SU-DHL-6 (cell line): Measurements from ENCODE around the gene ZNF362.

Experiments
- H2AFZ ChIP-seq: fragments of 200-600 bp; sonication (generic); 2 replicates; pipeline ENCODE4 v1.6.1; 2014; ENCODE audit warnings: low read depth, mild to moderate bottlenecking, moderate library complexity, mixed read lengths, antibody characterized with exemption, low read length; ENCODE audit not compliant: severe bottlenecking
- H3F3A ChIP-seq: fragments of 200-600 bp; shearing (Covaris generic); 2 replicates; pipeline ENCODE4 v1.6.0; 2016; ENCODE audit warnings: antibody characterized with exemption, mild to moderate bottlenecking; ENCODE audit not compliant: insufficient read depth
- H3K27ac ChIP-seq: fragments of 200-600 bp; sonication (generic); 2 replicates; pipeline ENCODE4 v1.5.1; 2016; ENCODE audit warnings: low read depth, mild to moderate bottlenecking, low read length, moderate library complexity, mixed read lengths
- H3K27me3 ChIP-seq: fragments of 200-600 bp; sonication (generic), shearing (Covaris generic); 2 replicates; pipeline ENCODE4 v1.6.0; 2014; ENCODE audit warnings: mild to moderate bottlenecking, low read length
- H3K36me3 ChIP-seq: fragments of 200-600 bp; sonication (generic); 2 replicates; pipeline ENCODE4 v1.6.1; 2014; ENCODE audit warnings: mild to moderate bottlenecking, low read length, mixed read lengths
- H3K4me2 ChIP-seq: fragments of 300-600, 200-600 bp; shearing (Covaris generic), sonication (generic); 2 replicates; pipeline ENCODE4 v1.6.0; 2014; ENCODE audit warnings: low read length, low read depth, mild to moderate bottlenecking; ENCODE audit not compliant: poor library complexity, severe bottlenecking
- H3K4me3 ChIP-seq: fragments of 200-600 bp; sonication (generic); 2 replicates; pipeline ENCODE4 v1.5.1; 2014; ENCODE audit warnings: antibody characterized with exemption, low read length, mild to moderate bottlenecking, mixed read lengths; ENCODE audit not compliant: insufficient read depth, poor library complexity, severe bottlenecking
- H3K79me2 ChIP-seq: fragments of 200-600 bp; sonication (generic); 2 replicates; pipeline ENCODE4 v1.6.1; 2014; ENCODE audit warnings: mild to moderate bottlenecking, low read length, moderate library complexity; ENCODE audit not compliant: insufficient read depth
- H3K9ac ChIP-seq: fragments of 200-600 bp; sonication (generic); 2 replicates; pipeline ENCODE4 v1.7.0; 2014; ENCODE audit warnings: mild to moderate bottlenecking, low read length
- H3K9me2 ChIP-seq: fragments of 200-600 bp; sonication (generic); replicated peaks from 2 replicates; pipeline ENCODE4 v1.6.1; 2014; ENCODE audit warnings: low read length; ENCODE audit not compliant: insufficient read depth
- H3K9me3 ChIP-seq: fragments of 200-600 bp; sonication (generic); 2 replicates; pipeline ENCODE4 v1.6.1; 2014; ENCODE audit warnings: low read length, mixed read lengths; ENCODE audit not compliant: insufficient read depth
- H4K20me1 ChIP-seq: fragments of 200-600 bp; sonication (generic); 2 replicates; pipeline ENCODE4 v1.6.1; 2014; ENCODE audit warnings: low read depth, mild to moderate bottlenecking, antibody characterized with exemption, low read length, moderate library complexity, mixed read lengths
- EZH2phosphoT487 ChIP-seq: fragments of 200-600 bp; sonication (generic), shearing (Covaris generic); conservative IDR thresholded peaks from 2 replicates; pipeline ENCODE4 v1.6.1; 2018; ENCODE audit warnings: mild to moderate bottlenecking, antibody characterized with exemption, low read length, moderate library complexity, mixed read lengths
- TF ChIP-seq, protein P1 (sequence below): fragments of 200-600 bp; sonication (generic); IDR thresholded peaks from one replicate; pipeline ENCODE4 v1.5.1; 2017; ENCODE audit warnings: antibody characterized with exemption, mild to moderate bottlenecking, low read length, moderate library complexity; ENCODE audit not compliant: insufficient read depth, poor library complexity, severe bottlenecking

ZNF362 gene

DNA sequence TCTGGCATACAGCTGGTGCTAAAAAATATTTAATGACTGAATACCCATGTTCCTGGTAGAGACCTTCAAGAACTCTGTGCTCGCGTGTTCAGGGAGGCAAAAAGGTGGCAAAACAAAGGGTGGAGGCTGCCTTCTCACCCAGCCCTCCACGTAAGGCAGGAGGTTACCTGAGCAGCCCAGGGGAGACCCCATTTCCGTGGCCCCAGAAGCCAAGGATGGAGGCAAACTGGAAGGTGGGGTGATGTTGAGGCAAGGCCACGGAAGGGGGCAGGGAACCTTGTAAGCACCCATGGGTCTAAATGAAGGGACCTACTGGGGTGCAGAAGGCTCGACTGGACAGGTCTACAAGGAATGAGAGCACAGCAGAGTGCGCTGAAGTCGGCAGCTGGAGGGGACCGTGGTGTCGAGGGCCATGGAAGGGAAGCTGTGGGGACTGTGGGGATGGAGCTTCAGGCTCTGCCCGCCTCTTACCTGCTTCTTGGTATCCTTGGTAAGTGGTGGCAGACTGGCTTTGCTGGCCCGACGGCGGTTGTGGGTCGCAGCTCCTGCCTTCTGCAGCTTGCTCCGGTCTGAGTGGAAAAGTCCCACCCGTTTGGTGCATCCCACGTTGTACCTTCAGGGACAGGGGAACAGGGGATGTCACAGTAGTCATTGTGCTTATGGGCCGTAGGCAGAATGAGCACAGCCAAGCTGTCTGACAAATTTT is 73.5 kb downstream of the ZNF362 start:
- H3K4me2 ChIP-seq = no peak overlapping the region
- H2AFZ ChIP-seq = no peak overlapping the region
- no peaks in the 10 kb centered on the region for H3K9me3 ChIP-seq
- no peak overlapping the region for H3K4me3 ChIP-seq
- H3K9ac ChIP-seq = no peak overlapping the region
- H3K27me3 ChIP-seq = no peaks in the 10 kb centered on the region
- no peaks in the 10 kb centered on the region for H4K20me1 ChIP-seq
- no peaks in the 10 kb centered on the region for H3K79me2 ChIP-seq
- H3K27ac ChIP-seq = no peak overlapping the region
- no peak for TF ChIP-seq EZH2phosphoT487
- TF ChIP-seq, protein P1, sequence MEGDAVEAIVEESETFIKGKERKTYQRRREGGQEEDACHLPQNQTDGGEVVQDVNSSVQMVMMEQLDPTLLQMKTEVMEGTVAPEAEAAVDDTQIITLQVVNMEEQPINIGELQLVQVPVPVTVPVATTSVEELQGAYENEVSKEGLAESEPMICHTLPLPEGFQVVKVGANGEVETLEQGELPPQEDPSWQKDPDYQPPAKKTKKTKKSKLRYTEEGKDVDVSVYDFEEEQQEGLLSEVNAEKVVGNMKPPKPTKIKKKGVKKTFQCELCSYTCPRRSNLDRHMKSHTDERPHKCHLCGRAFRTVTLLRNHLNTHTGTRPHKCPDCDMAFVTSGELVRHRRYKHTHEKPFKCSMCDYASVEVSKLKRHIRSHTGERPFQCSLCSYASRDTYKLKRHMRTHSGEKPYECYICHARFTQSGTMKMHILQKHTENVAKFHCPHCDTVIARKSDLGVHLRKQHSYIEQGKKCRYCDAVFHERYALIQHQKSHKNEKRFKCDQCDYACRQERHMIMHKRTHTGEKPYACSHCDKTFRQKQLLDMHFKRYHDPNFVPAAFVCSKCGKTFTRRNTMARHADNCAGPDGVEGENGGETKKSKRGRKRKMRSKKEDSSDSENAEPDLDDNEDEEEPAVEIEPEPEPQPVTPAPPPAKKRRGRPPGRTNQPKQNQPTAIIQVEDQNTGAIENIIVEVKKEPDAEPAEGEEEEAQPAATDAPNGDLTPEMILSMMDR = no peak
- H3K36me3 ChIP-seq = no peaks in the 10 kb centered on the region
- no peaks in the 10 kb centered on the region for H3K9me2 ChIP-seq
- no peaks in the 10 kb centered on the region for H3F3A ChIP-seq

DNA sequence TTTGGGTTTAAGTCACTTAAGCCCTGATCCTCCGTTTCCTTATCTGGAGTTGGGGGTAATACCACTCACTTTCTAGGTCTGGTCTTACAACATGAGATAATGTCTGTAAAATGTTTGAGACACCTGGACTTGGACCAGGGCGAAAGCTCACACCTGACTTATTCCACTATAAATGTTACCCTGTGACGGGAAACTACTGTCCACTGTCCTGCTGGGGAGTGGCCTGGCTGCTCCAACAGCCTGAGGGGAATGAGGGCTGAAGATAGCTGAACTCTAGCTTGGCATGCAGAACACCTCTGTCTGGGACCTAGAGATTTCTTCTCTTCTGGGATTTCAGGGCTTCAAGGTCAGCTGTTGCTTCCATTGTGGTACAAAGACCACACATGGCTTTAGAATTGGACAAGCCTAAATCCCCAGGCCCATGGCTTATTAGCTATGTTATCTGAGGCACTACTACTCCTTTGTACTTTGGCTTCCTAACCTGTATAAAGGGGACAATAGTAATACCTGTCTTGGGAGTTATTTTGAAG is 74.1 kb downstream of the ZNF362 start:
- Histone ChIP-seq H3K27me3 (no peaks in the 10 kb centered on the region), H3K4me3 (no peak overlapping the region), H2AFZ (no peak overlapping the region), H3K4me2 (no peak overlapping the region), H4K20me1 (no peaks in the 10 kb centered on the region), H3K9ac (no peak overlapping the region), H3K27ac (no peak overlapping the region), H3K9me3 (no peaks in the 10 kb centered on the region), H3K79me2 (no peaks in the 10 kb centered on the region), H3F3A (no peaks in the 10 kb centered on the region), H3K36me3 (no peaks in the 10 kb centered on the region), H3K9me2 (no peaks in the 10 kb centered on the region)
- TF ChIP-seq, protein P1 = no peak
- no peak for TF ChIP-seq EZH2phosphoT487

DNA sequence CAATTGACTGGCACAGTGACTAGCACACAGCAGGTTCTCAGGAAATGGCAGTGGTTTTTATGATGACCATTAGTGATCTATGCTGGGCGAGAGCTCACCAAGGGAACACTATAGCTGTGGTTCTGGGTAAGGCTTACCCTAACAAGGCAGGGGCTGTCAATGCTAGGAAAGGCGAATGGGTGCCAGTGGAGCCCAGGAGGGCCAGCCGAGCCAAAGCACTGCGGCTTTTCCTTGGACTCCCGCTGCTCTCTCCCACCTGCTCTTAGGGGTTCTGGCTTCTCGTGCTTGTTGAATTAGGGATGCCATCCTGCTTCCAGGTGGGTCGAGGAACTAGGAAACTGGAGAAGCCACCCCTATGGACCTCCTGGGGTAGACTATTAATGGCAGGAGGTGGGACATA is 74.6 kb downstream of the ZNF362 start:
- Histone ChIP-seq H3F3A (no peaks in the 10 kb centered on the region), H3K4me2 (no peak overlapping the region), H3K36me3 (no peaks in the 10 kb centered on the region), H3K9me2 (no peaks in the 10 kb centered on the region), H3K79me2 (no peaks in the 10 kb centered on the region), H3K4me3 (no peak overlapping the region), H3K27me3 (no peaks in the 10 kb centered on the region), H3K9ac (no peak overlapping the region), H3K27ac (no peak overlapping the region), H4K20me1 (no peaks in the 10 kb centered on the region), H2AFZ (no peak overlapping the region), H3K9me3 (no peaks in the 10 kb centered on the region)
- TF ChIP-seq EZH2phosphoT487 = no peak
- TF ChIP-seq, protein P1 = no peak
